AG08396 (cell line): ENCODE measurements around the gene C6orf62.
"Not testable (repeated sequence)": the region's sequence is repeated elsewhere in the genome, so short reads cannot be mapped to it uniquely, and the experiment has no call there.

Experiments
- DNase-seq: peaks from one replicate; pipeline ENCODE4 v3.0.0; 2012; ENCODE audit warnings: low spot score, mixed read lengths

C6orf62 gene

DNA sequence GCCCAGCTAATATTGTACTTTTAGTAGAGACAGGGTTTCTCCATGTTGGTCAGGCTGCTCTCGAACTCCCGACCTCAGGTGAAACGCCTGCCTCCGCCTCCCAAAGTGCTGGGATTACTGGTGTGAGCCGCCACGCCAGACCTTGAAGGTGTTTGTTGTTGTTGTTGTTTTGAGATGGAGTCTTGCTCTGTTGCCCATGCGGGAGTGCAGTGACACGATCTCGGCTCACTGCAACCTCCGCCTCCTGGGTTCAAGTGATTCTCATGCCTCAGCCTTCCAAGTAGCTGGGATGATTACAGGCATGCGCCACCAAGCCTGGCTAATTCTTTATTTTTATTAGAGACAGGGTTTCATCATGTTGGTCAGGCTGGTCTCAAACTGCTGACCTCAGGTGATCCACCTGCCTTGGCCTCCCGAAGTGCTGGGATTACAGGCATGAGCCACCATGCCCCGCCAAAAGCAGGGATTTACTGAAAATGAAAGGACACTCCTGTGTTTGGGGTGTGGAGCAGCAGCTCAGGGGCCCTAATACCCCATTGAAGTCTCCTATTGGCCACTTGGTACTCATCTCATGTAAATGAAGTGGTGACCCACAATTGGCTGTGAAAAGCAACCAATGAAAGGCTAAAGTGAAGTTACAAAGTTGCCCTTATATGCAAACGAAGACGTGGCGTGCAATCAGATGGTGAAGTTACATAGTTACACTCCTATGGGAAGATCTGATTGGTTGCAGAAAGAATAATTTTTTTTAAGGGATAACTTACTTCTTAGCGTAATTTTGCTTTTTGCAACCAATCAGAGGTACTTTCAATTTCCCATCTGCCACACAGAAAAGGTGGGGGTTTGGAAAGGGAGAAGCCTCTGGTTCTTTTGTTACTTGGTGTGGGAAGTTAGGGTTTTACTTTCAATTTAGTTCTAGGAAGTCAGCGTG lies 50.6 kb downstream of the C6orf62 start:
- DNase-seq = not testable (repeated sequence)

DNA sequence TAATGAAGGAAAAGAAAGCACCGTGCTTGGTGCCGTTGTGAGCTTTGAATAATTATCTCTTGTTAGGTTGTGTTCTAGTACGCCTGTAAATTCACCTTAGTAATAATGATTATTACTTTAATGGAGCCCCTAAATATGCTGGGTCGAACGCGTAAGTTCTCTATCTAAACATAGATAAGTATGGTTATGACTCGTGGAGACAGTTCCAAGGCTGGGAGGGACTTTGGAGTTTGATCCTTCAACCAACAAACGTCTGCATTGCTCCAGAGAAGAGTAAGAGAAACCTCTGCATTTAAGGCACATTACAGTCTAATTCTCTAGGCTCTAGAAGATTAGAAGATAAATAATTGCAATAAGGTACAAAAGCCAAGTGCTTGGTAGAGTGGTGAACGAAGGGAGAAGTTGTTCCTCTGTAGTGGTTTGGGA lies 51.6 kb downstream of the C6orf62 start:
- peak; percentile 40 for DNase-seq

- peak; percentile 98 for DNase-seq
Measured at GRCh38 chr6:24666641-24667377, 52.1 kb downstream of the C6orf62 start, which contains the start of the genes ACOT13 and TDP2. Gene ACOT13 (plus strand): TSS chr6:24667077. CDS start chr6:24667264, 187 bp downstream. Gene TDP2 (minus strand): TSS chr6:24666899. CDS start chr6:24666862, 37 bp downstream.

GRCh38 chr6:24666097-24666640 lies 52.8 kb downstream of the C6orf62 start:
- peak; percentile 28 for DNase-seq

GRCh38 chr6:24664046-24664987 lies 54.6 kb downstream of the C6orf62 start:
- DNase-seq = no peak

- DNase-seq = no peak
Measured at GRCh38 chr6:24663189-24663588, 55.8 kb downstream of the C6orf62 start.

DNA sequence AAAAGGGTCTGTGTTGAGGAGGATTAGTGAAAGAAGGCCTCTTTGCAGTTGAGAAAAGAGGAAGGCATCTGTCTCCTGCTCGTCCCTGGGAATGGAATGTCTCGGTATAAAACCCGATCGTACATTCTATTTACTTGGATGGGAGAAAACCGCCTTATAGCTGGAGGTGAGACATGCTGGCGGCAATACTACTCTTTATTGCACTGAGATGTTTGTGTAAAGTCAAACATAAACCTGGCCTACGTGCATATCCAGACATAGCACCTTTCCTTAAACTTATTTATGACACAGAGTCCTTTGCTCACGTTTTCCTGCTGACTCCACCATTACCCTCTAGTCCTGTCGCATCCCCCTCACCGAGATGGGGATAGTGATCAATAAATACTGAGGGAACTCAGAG lies 56.7 kb downstream of the C6orf62 start:
- DNase-seq = no peak

- not testable (repeated sequence) for DNase-seq
Measured at GRCh38 chr6:24661759-24662158, 57.2 kb downstream of the C6orf62 start.

DNA sequence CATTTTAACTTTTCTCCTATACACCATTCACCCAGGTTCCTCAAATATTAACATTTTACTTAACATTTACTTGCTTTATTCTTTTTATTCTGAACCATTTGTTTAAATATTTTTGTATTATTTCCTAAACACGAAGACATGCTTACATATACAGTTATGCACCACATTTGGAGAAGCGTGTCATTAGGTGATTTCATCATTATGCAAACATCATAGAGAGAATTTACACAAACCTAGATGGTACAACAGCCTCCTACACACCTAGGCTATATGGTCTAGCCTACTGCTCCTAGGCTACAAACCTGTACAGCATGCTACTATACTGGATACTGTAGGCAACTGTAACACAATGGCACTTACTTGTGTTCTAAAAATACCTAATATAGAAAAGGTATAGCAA lies 58.8 kb downstream of the C6orf62 start:
- DNase-seq = no peak

GRCh38 chr6:24659561-24659960 lies 59.4 kb downstream of the C6orf62 start:
- no peak for DNase-seq

DNA sequence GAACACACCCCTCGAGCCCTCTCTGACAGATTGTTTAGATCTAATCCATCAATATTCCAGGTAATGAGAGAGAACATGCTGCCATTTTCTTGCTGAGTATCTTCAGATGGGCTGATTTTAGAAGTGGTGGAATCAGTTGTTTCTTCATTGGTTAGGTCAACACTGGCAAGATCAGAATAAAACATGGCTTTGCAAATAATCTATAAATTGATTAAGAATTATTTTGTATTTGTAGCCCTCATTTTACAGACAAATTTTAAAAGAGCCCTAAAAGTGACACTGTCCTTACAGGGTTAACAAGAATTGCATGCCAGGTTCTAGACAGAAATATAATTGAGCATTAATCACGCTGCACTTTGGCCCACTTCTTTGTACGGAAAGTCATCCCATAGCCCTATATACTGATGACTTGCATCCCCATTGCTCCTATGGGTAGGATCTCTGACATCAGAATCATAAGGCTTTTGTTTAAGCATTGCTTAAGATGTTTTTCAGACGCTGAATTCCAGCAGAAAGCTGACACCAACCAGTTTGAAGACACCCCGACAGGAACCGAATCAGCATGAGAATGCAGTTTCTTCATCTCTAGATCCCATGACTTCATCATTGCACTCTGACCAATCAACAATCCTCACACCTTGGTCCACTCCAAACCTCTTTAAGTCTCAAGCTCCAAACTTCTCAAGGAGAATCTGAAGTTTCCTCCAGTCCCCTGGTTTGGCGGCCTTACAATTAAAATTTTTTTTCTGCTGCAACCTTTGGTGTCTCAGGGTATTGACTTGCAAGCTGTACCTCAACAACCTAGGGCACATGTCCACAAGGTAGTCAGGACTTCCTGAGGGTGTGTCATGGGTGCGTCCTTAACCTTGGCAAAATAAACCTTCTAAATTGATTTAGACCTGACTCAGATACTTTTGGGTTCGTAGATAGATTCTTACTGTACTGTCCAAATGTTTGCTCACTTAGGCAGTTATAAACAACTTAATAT lies 60.1 kb downstream of the C6orf62 start:
- peak; percentile 60 for DNase-seq

GRCh38 chr6:24655215-24655614 lies 63.7 kb downstream of the C6orf62 start:
- no peak for DNase-seq
